GM21526 (cell line): ENCODE results near the gene TAX1BP3.
"Not testable (repeated sequence)": the region's sequence is repeated elsewhere in the genome, so short reads cannot be mapped to it uniquely, and the experiment has no call there.

Source experiments
- ATAC-seq: cut with Tn5 transposase; IDR thresholded peaks from one replicate; pipeline ENCODE4 v1.9.1; 2021; ENCODE audit warnings: moderate library complexity; ENCODE audit not compliant: unreplicated experiment, low FRiP score

Gene TAX1BP3

DNA sequence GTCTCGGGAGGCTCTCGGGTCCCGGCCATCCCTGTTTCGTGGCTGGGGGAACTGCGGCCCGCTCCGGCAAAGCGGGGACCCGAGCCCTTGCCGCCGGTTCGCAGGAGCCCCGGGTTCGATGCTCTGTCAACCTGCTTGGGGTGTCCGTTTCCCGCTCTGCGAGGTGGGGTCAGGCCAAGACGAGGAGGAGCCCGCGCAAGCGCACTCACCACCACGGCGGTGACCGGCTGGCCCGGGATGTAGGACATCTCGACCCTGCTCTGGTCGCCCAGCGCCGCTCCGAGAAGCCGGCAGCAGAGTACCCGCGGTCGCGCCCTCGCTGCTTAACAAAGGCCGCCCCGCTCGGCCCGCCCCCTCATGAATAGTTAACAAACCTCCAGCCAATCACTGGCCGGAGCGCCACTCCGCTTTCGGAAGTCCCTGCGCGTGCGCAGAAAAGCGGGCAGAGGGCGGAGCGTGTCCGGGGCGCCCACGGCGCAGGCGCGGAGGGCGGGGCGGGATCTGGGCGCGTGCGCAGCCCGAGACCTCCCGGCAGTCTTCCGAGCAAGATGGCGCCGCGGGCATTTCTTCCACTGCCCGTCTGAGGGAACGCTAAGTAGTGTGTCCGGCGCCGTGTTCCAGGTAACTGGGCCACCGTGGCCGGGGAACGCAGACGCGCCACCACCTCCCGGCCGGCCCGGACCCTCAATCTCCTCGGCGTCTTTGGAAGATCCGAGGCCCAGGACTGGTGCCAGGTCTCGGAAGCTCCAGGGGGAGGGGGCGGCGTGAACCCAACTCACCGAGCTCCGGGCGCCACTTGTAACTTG is at the start of gene TAX1BP3, which contains the start of gene EMC6:
TAX1BP3 (minus strand) TSS at position 300 of the 806 bp plus-strand sequence; CDS start at position 248, 52 bp downstream.
EMC6 (plus strand) TSS at position 534 of the 806 bp plus-strand sequence. CDS start 335 bp downstream, outside the sequence.
- peak; percentile 76 for ATAC-seq

DNA sequence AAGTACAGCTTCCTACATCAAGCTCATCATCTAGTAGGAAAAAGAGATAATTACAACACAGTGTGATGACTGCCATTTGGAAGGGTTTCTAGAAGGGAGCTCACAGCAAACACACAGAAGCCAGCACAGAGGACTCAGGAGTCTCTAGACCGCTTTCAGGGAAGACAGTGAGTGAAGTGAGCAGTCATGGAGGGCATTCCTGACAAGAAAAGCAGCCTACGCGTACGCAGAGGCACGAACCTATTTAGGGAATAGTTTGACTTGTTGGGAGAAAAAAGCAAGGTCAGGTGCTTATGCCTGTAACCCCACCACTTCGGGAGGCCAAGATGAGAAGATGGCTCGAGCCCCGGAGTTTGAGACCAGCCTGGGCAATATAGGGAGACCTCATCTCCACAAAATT is 46.9 kb upstream of the TAX1BP3 start:
- ATAC-seq = no peak

DNA sequence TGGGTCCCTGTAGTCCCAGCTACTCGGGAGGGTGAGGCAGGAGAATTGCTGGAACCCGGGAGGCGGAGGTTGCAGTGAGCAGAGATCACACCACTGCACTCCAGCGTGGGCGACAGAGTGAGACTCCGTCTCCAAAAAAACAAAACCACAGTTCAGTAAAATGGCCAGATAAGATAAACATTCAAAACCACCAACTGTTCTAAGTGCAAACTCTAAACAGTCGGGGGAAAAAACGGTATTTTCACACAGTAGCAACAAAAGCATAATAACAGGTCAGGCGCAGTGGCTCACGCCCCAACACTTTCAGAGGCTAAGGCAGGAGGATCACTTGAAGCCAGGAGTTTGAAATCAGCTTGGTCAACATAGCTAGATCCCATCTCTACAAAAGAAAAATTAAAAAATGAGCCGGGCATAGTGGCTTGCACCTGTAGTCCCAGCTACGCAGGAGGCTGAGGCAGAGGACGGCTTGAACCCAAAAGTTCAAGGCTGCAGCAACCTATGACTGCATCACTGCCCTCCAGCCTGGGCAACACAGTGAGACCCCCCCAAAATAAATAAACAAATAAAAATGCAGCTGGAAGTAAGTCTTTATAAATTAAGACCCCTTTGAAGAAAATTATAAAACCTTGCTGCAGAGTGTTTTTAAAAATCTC is 44.6 kb upstream of the TAX1BP3 start:
- ATAC-seq = no peak

DNA sequence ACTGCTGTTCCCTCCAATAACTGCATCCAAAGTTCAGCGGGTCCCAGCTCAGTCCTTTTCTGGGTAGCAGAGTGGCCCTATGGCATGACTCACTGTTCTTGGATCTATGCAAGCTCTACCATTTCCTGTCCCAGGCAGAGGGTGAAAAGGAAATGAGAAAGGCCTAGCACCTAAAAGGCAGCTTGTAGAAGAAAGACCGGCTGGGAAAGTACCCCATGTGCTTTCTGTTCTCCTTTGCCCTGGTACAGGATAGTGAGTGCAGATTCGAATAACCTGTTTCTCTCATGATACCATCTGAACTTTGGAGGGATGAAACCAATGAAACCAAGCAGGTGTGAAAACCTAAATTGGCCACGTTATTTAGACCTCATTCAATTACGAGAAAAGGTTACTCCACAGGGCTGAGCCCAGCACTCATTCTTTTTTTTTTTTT is 42.6 kb upstream of the TAX1BP3 start:
- peak; percentile 84 for ATAC-seq

GRCh38 chr17:3708366-3708765 is 40.0 kb upstream of the TAX1BP3 start:
- no peak for ATAC-seq

DNA sequence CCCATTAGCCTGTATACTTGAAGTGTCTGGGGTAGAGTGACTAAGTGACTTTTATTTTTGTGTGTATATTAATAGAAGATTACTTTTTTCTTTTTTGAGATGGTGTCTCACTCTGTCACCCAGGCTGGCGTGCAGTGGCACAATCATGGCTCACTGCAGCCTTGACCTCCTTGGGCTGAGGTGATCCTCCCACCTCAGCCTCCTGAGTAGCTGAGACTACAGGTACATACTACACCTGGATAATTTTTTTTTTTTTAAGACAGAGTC is 37.3 kb upstream of the TAX1BP3 start:
- not testable (repeated sequence) for ATAC-seq

DNA sequence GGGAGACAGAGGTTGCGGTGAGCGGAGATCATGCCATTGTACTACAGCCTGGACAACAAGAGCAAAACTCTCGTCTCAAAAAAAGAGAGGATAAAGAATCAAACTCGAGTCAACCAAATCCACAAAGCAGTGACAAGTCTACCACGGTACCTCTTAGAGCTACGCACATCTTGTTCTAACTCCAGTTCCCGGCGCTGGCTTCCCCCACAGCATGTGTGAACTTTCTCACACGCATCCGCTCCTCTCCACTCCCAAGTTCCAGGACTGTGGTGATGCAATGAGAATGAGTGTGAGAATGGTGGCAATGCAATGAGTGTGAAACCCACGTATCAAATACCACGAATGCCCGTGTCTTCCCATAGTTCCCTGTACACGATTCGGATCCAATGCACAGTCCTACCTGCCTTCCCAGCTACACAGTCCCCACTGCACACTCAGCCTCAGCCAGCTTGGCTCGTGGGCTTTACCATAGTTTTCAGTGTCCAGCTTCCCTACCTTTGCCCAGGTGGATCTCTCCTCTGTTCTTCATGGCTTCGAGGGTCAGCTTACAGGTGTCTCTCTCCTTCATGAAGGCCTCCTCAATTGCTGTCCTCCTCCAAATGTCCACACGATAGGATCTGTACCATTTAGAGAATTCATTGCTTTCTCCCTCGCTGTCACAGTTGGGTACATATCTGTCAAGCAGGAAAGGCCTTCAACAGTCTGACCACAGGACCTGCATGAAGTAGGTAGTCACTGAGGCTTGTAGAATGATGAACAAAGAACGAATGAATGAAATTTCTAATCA is 36.7 kb upstream of the TAX1BP3 start:
- no peak for ATAC-seq

DNA sequence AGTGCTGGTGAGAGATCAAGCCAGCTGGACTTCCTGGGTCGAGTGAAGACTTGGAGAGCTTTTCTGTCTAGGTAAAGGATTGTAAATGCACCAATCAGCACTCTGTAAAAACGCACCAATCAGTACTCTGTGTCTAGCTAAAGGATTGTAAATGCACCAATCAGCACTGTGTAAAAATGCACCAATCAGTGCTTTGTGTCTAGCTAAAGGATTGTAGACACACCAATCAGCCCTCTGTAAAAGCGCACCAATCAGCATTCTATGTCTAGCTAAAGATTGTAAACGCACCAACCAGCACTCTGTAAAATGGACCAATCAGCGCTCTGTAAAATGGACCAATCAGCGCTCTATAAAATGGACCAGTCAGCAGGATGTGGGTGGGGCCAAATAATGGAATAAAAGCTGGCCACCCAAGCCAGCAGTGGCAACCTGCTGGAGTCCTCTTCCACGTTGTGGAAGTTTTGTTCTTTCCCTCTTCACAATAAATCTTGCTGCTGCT is 33.7 kb upstream of the TAX1BP3 start:
- not testable (repeated sequence) for ATAC-seq

DNA sequence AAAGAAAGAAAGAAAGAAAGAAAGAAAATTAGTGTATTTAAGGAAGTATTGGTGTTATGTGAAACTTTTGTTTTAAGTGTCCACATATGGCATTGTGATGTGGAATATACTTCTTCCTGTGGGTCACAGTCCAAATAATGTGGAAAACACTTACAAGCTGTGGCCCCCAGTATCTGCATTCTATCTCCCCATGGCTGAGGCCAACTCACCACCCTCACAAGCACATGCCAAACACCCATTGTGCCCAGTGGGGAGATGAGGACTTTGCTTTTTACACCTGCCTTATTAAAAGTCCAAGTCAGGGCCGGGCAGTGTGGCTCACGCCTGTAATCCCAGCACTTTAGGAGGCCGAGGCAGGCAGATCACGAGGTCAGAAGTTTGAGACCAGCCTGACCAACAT is 31.6 kb upstream of the TAX1BP3 start:
- ATAC-seq = no peak

GRCh38 chr17:3698139-3698538 is 29.8 kb upstream of the TAX1BP3 start:
- no peak for ATAC-seq

DNA sequence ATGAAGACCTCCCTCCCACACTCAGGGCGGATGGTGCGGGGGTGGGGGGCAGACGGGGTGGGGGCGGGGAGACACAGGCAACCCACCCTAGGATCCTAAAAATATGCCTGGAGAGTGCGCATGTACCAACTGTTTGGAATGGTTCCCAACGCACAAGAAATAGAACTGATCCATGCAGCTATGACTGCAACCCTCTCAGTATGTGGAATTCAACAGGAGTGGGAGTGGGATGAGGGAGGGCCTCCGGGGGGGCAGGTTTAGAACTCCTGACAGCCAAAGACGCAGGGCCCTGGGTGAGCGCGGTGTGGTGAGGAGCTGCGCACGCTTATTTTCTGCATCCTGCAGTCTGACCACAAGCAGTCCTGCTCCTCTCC is 28.7 kb upstream of the TAX1BP3 start:
- no peak for ATAC-seq

GRCh38 chr17:3695723-3696411 is 27.5 kb upstream of the TAX1BP3 start, which contains the start of gene P2RX5:
P2RX5 (minus strand) TSS chr17:3696155; CDS start chr17:3696005, 150 bp downstream.
- ATAC-seq = no peak

GRCh38 chr17:3695129-3695722 is 26.8 kb upstream of the TAX1BP3 start:
- no peak for ATAC-seq

- ATAC-seq = no peak
Measured at GRCh38 chr17:3693829-3694231, 25.5 kb upstream of the TAX1BP3 start.

- no peak for ATAC-seq
Measured at GRCh38 chr17:3693141-3693540, 24.8 kb upstream of the TAX1BP3 start.

GRCh38 chr17:3692346-3692745 is 24.0 kb upstream of the TAX1BP3 start:
- no peak for ATAC-seq

DNA sequence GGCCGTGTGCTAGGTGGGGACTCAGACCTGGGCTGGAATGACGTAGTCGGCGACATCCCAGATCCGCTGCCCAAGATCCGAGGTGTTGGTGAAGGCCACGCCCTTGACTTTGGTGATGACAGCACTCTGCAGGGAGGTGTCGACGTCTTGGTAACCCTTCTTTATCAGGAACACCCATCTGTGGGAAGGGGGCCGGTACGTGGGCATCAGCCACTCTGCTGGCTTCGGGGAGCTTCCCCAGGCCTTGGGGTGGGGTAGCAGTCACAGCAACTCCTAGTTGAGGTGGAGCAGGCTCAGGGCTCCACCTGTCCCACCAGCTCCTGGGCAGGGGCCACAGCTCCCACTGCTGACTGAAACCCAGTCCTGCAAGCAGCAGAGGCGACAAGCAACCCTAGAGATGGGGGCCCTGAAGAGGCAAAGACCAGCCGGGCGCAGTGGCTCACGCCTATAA is 23.3 kb upstream of the TAX1BP3 start:
- no peak for ATAC-seq

DNA sequence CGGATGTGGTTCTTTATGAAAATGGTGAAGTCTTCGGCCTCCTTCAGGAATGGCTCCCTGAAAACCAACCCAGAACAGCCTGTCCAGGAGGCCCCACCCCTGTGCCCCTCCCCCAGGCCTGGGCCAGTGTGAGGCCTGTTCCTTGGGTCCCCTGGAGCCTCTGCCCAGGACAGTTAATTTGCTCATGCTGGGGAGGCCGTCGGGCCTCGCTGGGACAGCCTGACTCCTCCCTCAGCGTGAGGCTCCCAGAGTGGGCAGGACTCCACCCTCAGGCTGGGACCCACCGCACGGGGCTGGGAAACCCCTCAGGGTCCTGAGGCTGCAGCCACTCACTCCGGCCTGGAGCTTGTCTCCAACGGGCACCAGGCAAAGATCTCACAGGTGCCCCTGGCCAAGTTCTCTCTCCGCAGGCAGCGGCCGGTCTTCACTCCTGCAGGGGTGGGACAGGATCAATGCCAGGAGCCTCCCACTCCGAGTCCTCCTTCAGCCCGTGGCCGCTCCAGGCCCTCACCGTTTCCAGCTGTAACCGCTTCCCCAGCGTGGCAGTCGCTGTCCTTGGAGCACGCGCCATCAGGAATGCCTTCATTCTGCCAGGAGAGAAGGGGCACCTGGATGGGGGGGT is 21.8 kb upstream of the TAX1BP3 start:
- no peak for ATAC-seq

GRCh38 chr17:3689262-3690093 is 21.1 kb upstream of the TAX1BP3 start:
- ATAC-seq = no peak
